ENCODE results near the gene CSNK2A2. TPM values are rescaled to one million over a fixed set of nuclear protein-coding genes. Genes with fewer than 3 reads are reported as not detected.

CSNK2A2 gene
- polyA plus RNA-seq, 1 donor from 2014 or later = 36.7 TPM

GRCh38 chr16:58211846-58212245, 13.9 kb upstream of the CSNK2A2 start:
- H3K9me2 ChIP-seq (ENCODE audit: insufficient read depth, low read length) = no peaks in the 10 kb centered on the region
- no peaks in the 10 kb centered on the region for H3F3A ChIP-seq (ENCODE audit: insufficient read depth, low read length, poor library complexity, severe bottlenecking)
- H3K27ac ChIP-seq (ENCODE audit: low read length) = no peak overlapping the region
- H3K79me2 ChIP-seq (replicated peaks; ENCODE audit: insufficient read depth, low read length) = no peaks in the 10 kb centered on the region
- no peak overlapping the region for H3K4me2 ChIP-seq (ENCODE audit: low read length)
- H3K27me3 ChIP-seq (ENCODE audit: insufficient read depth, low read depth, low read length) = no peaks in the 10 kb centered on the region
- H3K36me3 ChIP-seq (ENCODE audit: insufficient read depth, low read length) = no peaks in the 10 kb centered on the region
- H3K9me3 ChIP-seq (ENCODE audit: low read length) = no peaks in the 10 kb centered on the region
- no peak for TF ChIP-seq POLR2AphosphoS5 (IDR thresholded peaks at IDR 0.05)
- no peak for TF ChIP-seq EZH2 (IDR thresholded peaks at IDR 0.05; ENCODE audit: borderline replicate concordance, insufficient read depth, low read length, poor library complexity, severe bottlenecking)
- no peak for TF ChIP-seq EP300 (conservative IDR thresholded peaks at IDR 0.05; ENCODE audit: poor library complexity, severe bottlenecking)
- TF ChIP-seq MXI1 (conservative IDR thresholded peaks at IDR 0.05; ENCODE audit: poor library complexity, severe bottlenecking) = no peak
- TF ChIP-seq REST (IDR thresholded peaks at IDR 0.05; ENCODE audit: borderline replicate concordance) = no peak
- TF ChIP-seq CTCF (IDR thresholded peaks at IDR 0.05; ENCODE audit: poor library complexity, severe bottlenecking) = no peak
- no peak for TF ChIP-seq TAF1 (IDR thresholded peaks at IDR 0.05; ENCODE audit: low read depth)
- TF ChIP-seq RAD21 (conservative IDR thresholded peaks at IDR 0.05) = no peak
- TF ChIP-seq SMC3 (conservative IDR thresholded peaks at IDR 0.05; ENCODE audit: poor library complexity) = no peak
- H4K20me1 ChIP-seq (ENCODE audit: insufficient read depth) = no peaks in the 10 kb centered on the region
- H3K9ac ChIP-seq (ENCODE audit: low read length) = no peak overlapping the region
- no peak overlapping the region for H3K4me3 ChIP-seq (ENCODE audit: low read length)
- H2AFZ ChIP-seq (ENCODE audit: low read depth, low read length) = no peak overlapping the region

- Histone ChIP-seq H3K9me2 (ENCODE audit: insufficient read depth, low read length) (no peaks in the 10 kb centered on the region), H3K4me3 (ENCODE audit: low read length) (no peak overlapping the region), H3K27ac (ENCODE audit: low read length) (no peak overlapping the region), H3F3A (ENCODE audit: insufficient read depth, low read length, poor library complexity, severe bottlenecking) (no peaks in the 10 kb centered on the region), H3K36me3 (ENCODE audit: insufficient read depth, low read length) (no peaks in the 10 kb centered on the region), H4K20me1 (ENCODE audit: insufficient read depth) (no peaks in the 10 kb centered on the region), H3K27me3 (ENCODE audit: insufficient read depth, low read depth, low read length) (no peaks in the 10 kb centered on the region), H3K79me2 (replicated peaks; ENCODE audit: insufficient read depth, low read length) (no peaks in the 10 kb centered on the region), H3K4me2 (ENCODE audit: low read length) (no peak overlapping the region), H3K9me3 (ENCODE audit: low read length) (no peaks in the 10 kb centered on the region), H3K9ac (ENCODE audit: low read length) (no peak overlapping the region), H2AFZ (ENCODE audit: low read depth, low read length) (no peak overlapping the region)
- no peak for TF ChIP-seq POLR2AphosphoS5 (IDR thresholded peaks at IDR 0.05)
- TF ChIP-seq EP300 (conservative IDR thresholded peaks at IDR 0.05; ENCODE audit: poor library complexity, severe bottlenecking) = no peak
- no peak for TF ChIP-seq TAF1 (IDR thresholded peaks at IDR 0.05; ENCODE audit: low read depth)
These were observed 13.3 kb upstream of the CSNK2A2 start for GRCh38 chr16:58211245-58211644.

All from neural cell (in vitro differentiated cells).